Activated CD4-positive, alpha-beta memory T cell treated with anti-CD3 and anti-CD28 coated beads for 36 hours (primary cell): ENCODE measurements around the gene MAN2A1. TPM values are rescaled to one million over a fixed set of nuclear protein-coding genes. Genes with fewer than 3 reads are reported as not detected.

Experiments used
- CTCF ChIA-PET: fragments of 350-600 bp; sonication (Branson Sonifier 250); formaldehyde crosslinking; loops from one replicate; lab custom pipeline; 2021; ENCODE audit warnings: antibody characterized with exemption, inconsistent platforms; lab: Charles Lee
- POLR2A ChIA-PET: fragments of 350-600 bp; sonication (Branson Sonifier 250); formaldehyde crosslinking; loops from one replicate; lab custom pipeline; 2021; ENCODE audit warnings: antibody characterized with exemption; lab: Charles Lee
- DNase-seq: peaks from one replicate; pipeline ENCODE4 v3.0.0-alpha.2; 2020
- H3K27ac Mint-ChIP-seq: one replicate; pipeline ENCODE4 v1.8.0; 2021; ENCODE audit warnings: mixed read lengths
- H3K27me3 Mint-ChIP-seq: one replicate; pipeline ENCODE4 v1.8.0; 2021; ENCODE audit warnings: mixed read lengths
- H3K36me3 Mint-ChIP-seq: one replicate; pipeline ENCODE4 v1.8.0; 2021; ENCODE audit warnings: mixed read lengths
- H3K4me1 Mint-ChIP-seq: one replicate; pipeline ENCODE4 v1.8.0; 2021; ENCODE audit warnings: low read depth, mixed read lengths
- H3K4me3 Mint-ChIP-seq: one replicate; pipeline ENCODE4 v1.8.0; 2021; ENCODE audit warnings: mild to moderate bottlenecking, mixed read lengths
- H3K9me3 Mint-ChIP-seq: one replicate; pipeline ENCODE4 v1.8.0; 2021; ENCODE audit warnings: mixed read lengths
- intact Hi-C: fragments of 100-400 bp; cut with micrococcal nuclease; formaldehyde crosslinking; loops from one replicate; pipeline ENCODE4 v1.15.1; 2023
- total RNA-seq, 2 experiments: library from RNA; stranded (reverse); gene quantifications; one replicate each; pipeline ENCODE4 v1.2.3, GENCODE V29; 2021

The MAN2A1 gene
- total RNA-seq, 2 experiments from 2014 or later = 33.0 to 35.9 TPM

GRCh38 chr5:109740966-109741365 is 51.2 kb downstream of the MAN2A1 start:
- Mint-ChIP-seq H3K9me3 (no peaks in the 10 kb centered on the region), H3K4me1 (peaks cover 41% of the 10 kb centered on the region), H3K36me3 (peaks cover 20% of the 10 kb centered on the region), H3K27ac (no peak overlapping the region), H3K4me3 (no peak overlapping the region), H3K27me3 (no peaks in the 10 kb centered on the region)
- DNase-seq = no peak
- intact Hi-C loops = no loop called here
- ChIA-PET POLR2A (no interaction called here), CTCF (interaction anchor here (0.8 kb wide), 2 partner anchors 10 to 51 kb away, joined by 3 read pairs; partner anchors contain the start of gene MAN2A1)

DNA sequence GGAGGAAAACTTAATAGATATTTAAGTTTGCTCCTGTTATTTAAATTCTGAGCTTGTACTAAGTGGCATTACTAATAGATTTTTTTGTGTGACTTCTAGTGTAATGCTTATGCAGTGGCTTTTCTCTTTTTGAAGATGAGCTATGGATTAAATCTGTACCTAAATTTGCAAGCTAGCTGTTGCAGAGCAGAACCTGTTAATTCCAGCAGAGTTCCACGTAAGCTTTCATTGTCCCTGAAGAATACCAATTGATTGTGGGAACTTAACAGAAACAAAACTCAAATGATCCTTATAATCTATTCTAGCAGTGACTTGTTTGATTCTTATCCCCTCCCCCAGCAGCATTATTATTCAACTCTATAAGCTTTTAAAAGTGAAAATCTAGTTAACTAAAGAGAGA is 51.7 kb downstream of the MAN2A1 start:
- Mint-ChIP-seq H3K27ac (no peak overlapping the region), H3K4me3 (no peak overlapping the region), H3K9me3 (no peaks in the 10 kb centered on the region), H3K27me3 (no peaks in the 10 kb centered on the region), H3K36me3 (peaks cover 20% of the 10 kb centered on the region), H3K4me1 (peaks cover 45% of the 10 kb centered on the region)
- ChIA-PET POLR2A (no interaction called here), CTCF (interaction anchor here (0.6 to 0.8 kb wide), 3 partner anchors 9 to 789 kb away, joined by 3 read pairs; partner anchors contain the start of gene MAN2A1)
- intact Hi-C loops = no loop called here
- DNase-seq = no peak

- H3K9me3 Mint-ChIP-seq = no peaks in the 10 kb centered on the region
- no peak overlapping the region for H3K4me3 Mint-ChIP-seq
- ChIA-PET POLR2A (no interaction called here), CTCF (no interaction called here)
- DNase-seq = no peak
- H3K27ac Mint-ChIP-seq = no peak overlapping the region
- H3K27me3 Mint-ChIP-seq = no peaks in the 10 kb centered on the region
- intact Hi-C loops = no loop called here
- peaks cover 48% of the 10 kb centered on the region for H3K4me1 Mint-ChIP-seq
- H3K36me3 Mint-ChIP-seq = peaks cover 20% of the 10 kb centered on the region
Observed at GRCh38 chr5:109743041-109743531, 53.4 kb downstream of the MAN2A1 start.

- no peak overlapping the region for H3K4me3 Mint-ChIP-seq
- no peaks in the 10 kb centered on the region for H3K27me3 Mint-ChIP-seq
- intact Hi-C loops = no loop called here
- peaks cover 53% of the 10 kb centered on the region for H3K4me1 Mint-ChIP-seq
- no peak overlapping the region for H3K27ac Mint-ChIP-seq
- POLR2A ChIA-PET = no interaction called here
- H3K9me3 Mint-ChIP-seq = no peaks in the 10 kb centered on the region
- DNase-seq = no peak
- CTCF ChIA-PET = no interaction called here
- H3K36me3 Mint-ChIP-seq = peaks cover 20% of the 10 kb centered on the region
Observed at GRCh38 chr5:109743770-109744212, 54.1 kb downstream of the MAN2A1 start.

DNA sequence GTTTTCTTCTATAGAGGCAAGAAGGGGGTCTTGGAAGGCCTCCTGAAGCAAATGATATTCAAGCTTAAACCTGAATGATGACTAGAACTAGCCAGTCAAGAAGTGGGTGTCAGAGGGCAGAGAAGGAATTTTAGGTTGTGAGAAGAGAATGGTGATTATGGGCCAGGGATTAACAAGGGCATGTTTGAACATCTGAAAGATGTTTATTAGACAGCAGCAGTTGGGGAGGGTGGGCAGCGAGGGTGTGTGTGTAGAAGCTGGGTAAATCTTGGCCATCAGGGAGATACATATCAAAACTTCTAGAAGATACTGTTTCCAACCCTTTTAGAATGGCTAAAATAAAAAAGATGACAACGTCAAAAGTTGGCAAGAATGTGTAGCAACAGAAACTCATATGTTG is 54.5 kb downstream of the MAN2A1 start:
- CTCF ChIA-PET = no interaction called here
- intact Hi-C loops = no loop called here

DNA sequence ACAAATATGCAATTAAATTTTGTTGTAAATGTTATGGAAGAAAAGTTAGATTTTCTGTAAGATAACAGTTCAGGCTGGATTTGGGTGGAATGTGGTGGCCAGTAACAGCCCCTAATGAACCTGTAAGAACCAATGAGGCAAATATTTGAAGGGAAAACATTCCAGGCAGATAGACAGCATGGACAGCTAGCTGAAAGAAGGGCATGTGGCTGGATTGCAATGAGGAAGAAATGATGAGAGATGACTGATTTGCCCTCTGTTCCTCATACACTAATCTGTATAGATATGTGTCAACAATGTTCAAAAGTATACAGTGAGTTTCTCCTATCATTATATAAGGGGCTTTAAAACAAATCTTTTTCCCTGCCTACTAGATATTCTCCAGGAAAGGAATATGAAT is 58.8 kb downstream of the MAN2A1 start:
- no peaks in the 10 kb centered on the region for H3K27me3 Mint-ChIP-seq
- ChIA-PET POLR2A (no interaction called here), CTCF (no interaction called here)
- intact Hi-C loops = no loop called here
- no peak overlapping the region for H3K4me3 Mint-ChIP-seq
- no peak for DNase-seq
- peaks cover 43% of the 10 kb centered on the region for H3K4me1 Mint-ChIP-seq
- H3K9me3 Mint-ChIP-seq = no peaks in the 10 kb centered on the region
- H3K36me3 Mint-ChIP-seq = peaks cover 18% of the 10 kb centered on the region
- no peak overlapping the region for H3K27ac Mint-ChIP-seq

More for the DNA sequence above, 54.5 kb downstream of the MAN2A1 start:
- no peak for DNase-seq
- POLR2A ChIA-PET = no interaction called here
- H3K4me1 Mint-ChIP-seq = peaks cover 51% of the 10 kb centered on the region
- no peaks in the 10 kb centered on the region for H3K27me3 Mint-ChIP-seq
- no peak overlapping the region for H3K27ac Mint-ChIP-seq
- no peaks in the 10 kb centered on the region for H3K9me3 Mint-ChIP-seq
- peaks cover 20% of the 10 kb centered on the region for H3K36me3 Mint-ChIP-seq
- no peak overlapping the region for H3K4me3 Mint-ChIP-seq

GRCh38 chr5:109750463-109750862 is 60.7 kb downstream of the MAN2A1 start:
- no peak for DNase-seq
- no peaks in the 10 kb centered on the region for H3K9me3 Mint-ChIP-seq
- no peak overlapping the region for H3K27ac Mint-ChIP-seq
- H3K4me1 Mint-ChIP-seq = peaks cover 38% of the 10 kb centered on the region
- POLR2A ChIA-PET = no interaction called here
- peaks cover 10% of the 10 kb centered on the region for H3K36me3 Mint-ChIP-seq
- intact Hi-C loops = no loop called here
- no peaks in the 10 kb centered on the region for H3K27me3 Mint-ChIP-seq
- no peak overlapping the region for H3K4me3 Mint-ChIP-seq
- CTCF ChIA-PET = interaction anchor here (0.7 kb wide), 1 partner anchor 9 kb away, joined by 3 read pairs; no protein-coding TSS in a partner anchor

DNA sequence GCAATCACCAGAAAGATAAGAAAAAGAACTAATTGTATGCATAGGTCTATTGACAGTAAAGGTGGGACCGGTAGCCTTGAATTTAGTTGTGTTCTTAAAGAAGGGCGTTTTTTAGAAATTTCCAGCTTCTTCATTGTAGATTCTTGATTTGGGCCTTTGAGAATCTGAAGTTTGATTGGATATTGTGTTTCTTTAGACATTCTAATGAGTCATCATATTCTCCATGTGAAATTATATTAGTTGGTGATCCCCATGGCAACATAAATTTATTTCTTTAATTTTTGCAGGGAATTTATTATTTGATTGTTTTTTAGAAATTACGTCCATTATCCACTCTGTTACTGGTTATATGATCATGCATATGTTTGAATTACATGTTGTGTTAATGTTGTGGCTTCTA is 63.6 kb downstream of the MAN2A1 start:
- intact Hi-C loops = no loop called here
- POLR2A ChIA-PET = no interaction called here
- DNase-seq = no peak
- CTCF ChIA-PET = no interaction called here
- Mint-ChIP-seq H3K9me3 (no peaks in the 10 kb centered on the region), H3K4me1 (peaks cover 24% of the 10 kb centered on the region), H3K27ac (no peak overlapping the region), H3K4me3 (no peak overlapping the region), H3K36me3 (peaks cover 25% of the 10 kb centered on the region), H3K27me3 (no peaks in the 10 kb centered on the region)

GRCh38 chr5:109754319-109754718 is 64.6 kb downstream of the MAN2A1 start:
- peaks cover 30% of the 10 kb centered on the region for H3K36me3 Mint-ChIP-seq
- intact Hi-C loops = no loop called here
- CTCF ChIA-PET = interaction anchor here (0.6 kb wide), 1 partner anchor 48 kb away, joined by 3 read pairs; no protein-coding TSS in a partner anchor
- H3K4me3 Mint-ChIP-seq = no peak overlapping the region
- POLR2A ChIA-PET = no interaction called here
- DNase-seq = no peak
- peaks cover 24% of the 10 kb centered on the region for H3K4me1 Mint-ChIP-seq
- H3K27ac Mint-ChIP-seq = no peak overlapping the region
- H3K27me3 Mint-ChIP-seq = no peaks in the 10 kb centered on the region
- H3K9me3 Mint-ChIP-seq = no peaks in the 10 kb centered on the region

- peaks cover 24% of the 10 kb centered on the region for H3K4me1 Mint-ChIP-seq
- POLR2A ChIA-PET = no interaction called here
- intact Hi-C loops = no loop called here
- no peak overlapping the region for H3K27ac Mint-ChIP-seq
- no peaks in the 10 kb centered on the region for H3K27me3 Mint-ChIP-seq
- H3K9me3 Mint-ChIP-seq = peaks cover 8% of the 10 kb centered on the region
- peaks cover 43% of the 10 kb centered on the region for H3K36me3 Mint-ChIP-seq
- DNase-seq = no peak
- no peak overlapping the region for H3K4me3 Mint-ChIP-seq
- CTCF ChIA-PET = no interaction called here
Observed at GRCh38 chr5:109755761-109756160, 66.0 kb downstream of the MAN2A1 start.

DNA sequence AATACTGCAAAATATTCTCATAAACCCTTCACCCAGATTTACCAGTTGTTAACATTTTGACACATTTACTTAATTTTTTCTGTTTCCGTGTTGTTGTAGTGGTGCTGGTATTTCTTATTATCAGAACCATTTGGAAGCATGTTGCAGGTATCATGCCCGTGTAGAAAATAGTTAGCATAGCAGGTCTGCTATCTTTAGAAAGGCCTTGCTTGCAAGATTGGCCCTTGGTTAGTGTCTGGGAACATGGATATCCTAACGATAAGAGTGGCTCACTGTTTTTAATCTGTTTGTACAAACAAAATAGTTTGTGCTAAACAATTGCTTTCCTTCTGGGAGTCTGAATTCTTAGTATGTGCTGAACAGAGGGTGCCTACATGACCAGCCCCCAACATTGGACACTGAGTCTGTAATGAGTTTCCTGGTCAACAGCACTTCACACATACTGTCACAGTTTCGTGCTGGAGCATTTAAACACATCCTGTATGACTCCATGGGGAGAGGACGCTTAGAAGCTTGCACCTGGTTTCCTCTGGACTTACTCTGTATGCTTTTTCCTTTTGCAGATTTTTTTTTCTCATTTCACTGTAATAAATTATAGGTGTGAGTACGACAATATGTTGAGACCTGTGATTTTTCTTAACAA is 66.9 kb downstream of the MAN2A1 start:
- CTCF ChIA-PET = no interaction called here
- intact Hi-C loops = no loop called here
- DNase-seq = no peak
- Mint-ChIP-seq H3K27ac (no peak overlapping the region), H3K4me1 (peaks cover 23% of the 10 kb centered on the region), H3K27me3 (no peaks in the 10 kb centered on the region), H3K9me3 (peaks cover 9% of the 10 kb centered on the region), H3K4me3 (no peak overlapping the region), H3K36me3 (peaks cover 41% of the 10 kb centered on the region)
- POLR2A ChIA-PET = no interaction called here

DNA sequence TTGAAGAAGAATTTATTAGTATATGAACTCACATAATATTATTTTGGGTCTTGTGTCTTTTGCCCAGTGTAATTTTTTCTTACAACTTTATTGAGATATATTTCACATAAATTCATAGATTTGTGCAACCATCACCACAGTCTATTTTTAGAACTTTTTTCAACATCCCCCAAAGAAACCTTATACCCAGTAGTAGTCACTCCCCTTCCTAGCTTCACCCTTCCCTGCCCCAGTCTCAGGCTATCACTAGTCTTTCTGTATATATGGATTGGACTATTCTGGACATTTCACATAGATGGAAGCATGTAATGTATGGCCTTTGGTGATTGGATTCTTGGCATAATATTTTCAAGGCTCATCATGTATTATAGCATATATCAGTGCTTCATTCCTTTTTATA is 67.8 kb downstream of the MAN2A1 start:
- H3K27ac Mint-ChIP-seq = no peak overlapping the region
- peaks cover 16% of the 10 kb centered on the region for H3K4me1 Mint-ChIP-seq
- intact Hi-C loops = no loop called here
- peaks cover 40% of the 10 kb centered on the region for H3K36me3 Mint-ChIP-seq
- H3K4me3 Mint-ChIP-seq = no peak overlapping the region
- ChIA-PET CTCF (no interaction called here), POLR2A (no interaction called here)
- DNase-seq = no peak
- H3K27me3 Mint-ChIP-seq = no peaks in the 10 kb centered on the region
- H3K9me3 Mint-ChIP-seq = peaks cover 9% of the 10 kb centered on the region

GRCh38 chr5:109759306-109759705 is 69.6 kb downstream of the MAN2A1 start:
- Mint-ChIP-seq H3K4me1 (peaks cover 10% of the 10 kb centered on the region), H3K9me3 (peaks cover 9% of the 10 kb centered on the region), H3K36me3 (peaks cover 45% of the 10 kb centered on the region), H3K27ac (no peak overlapping the region), H3K4me3 (no peak overlapping the region), H3K27me3 (no peaks in the 10 kb centered on the region)
- intact Hi-C loops = no loop called here
- DNase-seq = no peak
- ChIA-PET CTCF (no interaction called here), POLR2A (no interaction called here)
